GM12873 (cell line): ENCODE data around the gene TCTN1.

Experiments used
- CTCF ChIP-seq: IDR thresholded peaks from 2 replicates; pipeline ENCODE4 v1.5.1; 2012; ENCODE audit warnings: low read depth, mild to moderate bottlenecking, moderate library complexity, low read length, control low read depth; ENCODE audit not compliant: insufficient read depth; ENCODE audit errors: missing control alignments

The TCTN1 gene

GRCh38 chr12:110656071-110656655, 42.2 kb downstream of the TCTN1 start:
- no peak for TF ChIP-seq CTCF

GRCh38 chr12:110657747-110658146, 43.8 kb downstream of the TCTN1 start:
- TF ChIP-seq CTCF = no peak

- TF ChIP-seq CTCF = no peak
Measured at GRCh38 chr12:110658242-110658641, 44.3 kb downstream of the TCTN1 start.

- no peak for TF ChIP-seq CTCF
Measured at GRCh38 chr12:110658878-110659277, 44.9 kb downstream of the TCTN1 start.

- no peak for TF ChIP-seq CTCF
Measured at GRCh38 chr12:110661337-110661972, 47.5 kb downstream of the TCTN1 start.

- TF ChIP-seq CTCF = no peak
Measured at GRCh38 chr12:110666892-110667291, 53.0 kb downstream of the TCTN1 start.

- TF ChIP-seq CTCF = no peak
Measured at GRCh38 chr12:110667671-110668070, 53.7 kb downstream of the TCTN1 start.
